WTC11 (cell line): ENCODE results near the gene MYO16. TPM values are rescaled to one million over a fixed set of nuclear protein-coding genes. Genes with fewer than 3 reads are reported as not detected.

Source experiments
- ATAC-seq: fragments of 200-7000 bp; cut with Tn5 transposase; 2 replicates; pipeline ENCODE4 v1.10.0; 2021; ENCODE audit warnings: mild to moderate bottlenecking, moderate library complexity
- CTCF ChIA-PET: fragments of 300-600 bp; sonication (Branson Sonifier 250); formaldehyde crosslinking; loops from one replicate; lab custom pipeline; 2021; ENCODE audit warnings: antibody characterized with exemption; lab: Charles Lee
- POLR2A ChIA-PET: fragments of 350-600 bp; sonication (Branson Sonifier 250); formaldehyde crosslinking; loops from one replicate; lab custom pipeline; 2021; ENCODE audit warnings: antibody characterized with exemption; lab: Charles Lee
- DNase-seq: peaks from one replicate; pipeline ENCODE4 v3.0.0; 2021; ENCODE audit warnings: low spot score
- H3K27ac Mint-ChIP-seq: 2 replicates; pipeline ENCODE4 v1.8.0; 2021; ENCODE audit warnings: mixed read lengths
- H3K27me3 Mint-ChIP-seq: 2 replicates; pipeline ENCODE4 v1.8.0; 2021; ENCODE audit warnings: low read depth, mild to moderate bottlenecking, moderate library complexity, mixed read lengths
- H3K36me3 Mint-ChIP-seq: 2 replicates; pipeline ENCODE4 v1.8.0; 2021; ENCODE audit warnings: mixed read lengths
- H3K4me1 Mint-ChIP-seq: 2 replicates; pipeline ENCODE4 v1.8.0; 2022; ENCODE audit warnings: mixed read lengths
- H3K4me3 Mint-ChIP-seq: 2 replicates; pipeline ENCODE4 v1.8.0; 2021; ENCODE audit warnings: mild to moderate bottlenecking, moderate library complexity, mixed read lengths
- H3K9me3 Mint-ChIP-seq: 2 replicates; pipeline ENCODE4 v1.8.0; 2021; ENCODE audit warnings: mixed read lengths
- CBFB ChIP-seq: sonication (generic); formaldehyde crosslinking; IDR thresholded peaks from 2 replicates; pipeline ENCODE4 v1.8.1; 2022; ENCODE audit warnings: mild to moderate bottlenecking, low read depth, missing genetic modification reagents
- CREB1 ChIP-seq: sonication (generic); formaldehyde crosslinking; IDR thresholded peaks from 2 replicates; pipeline ENCODE4 v1.8.0; 2023; ENCODE audit warnings: mild to moderate bottlenecking, missing genetic modification reagents
- ETV6 ChIP-seq: sonication (generic); formaldehyde crosslinking; IDR thresholded peaks from 2 replicates; pipeline ENCODE4 v1.8.1; 2022; ENCODE audit warnings: mild to moderate bottlenecking, missing genetic modification reagents
- JUN ChIP-seq: sonication (generic); formaldehyde crosslinking; IDR thresholded peaks from 2 replicates; pipeline ENCODE4 v1.8.0; 2023; ENCODE audit warnings: mild to moderate bottlenecking, missing genetic modification reagents
- MYBL2 ChIP-seq: sonication (generic); formaldehyde crosslinking; IDR thresholded peaks from 2 replicates; pipeline ENCODE4 v1.8.1; 2023; ENCODE audit warnings: mild to moderate bottlenecking, moderate library complexity, missing genetic modification reagents
- NR3C1 ChIP-seq: sonication (generic); formaldehyde crosslinking; conservative IDR thresholded peaks from 2 replicates; pipeline ENCODE4 v1.8.1; 2023; ENCODE audit warnings: low read depth, mild to moderate bottlenecking, missing genetic modification reagents
- OVOL2 ChIP-seq: fragments of 250-450 bp; sonication (Bioruptor Pico); IDR thresholded peaks from 2 replicates; pipeline ENCODE4 v1.9.0; 2021; ENCODE audit warnings: mild to moderate bottlenecking, borderline replicate concordance
- RORB ChIP-seq: fragments of 250-450 bp; sonication (Bioruptor Pico); IDR thresholded peaks from 2 replicates; pipeline ENCODE4 v1.9.0; 2021; ENCODE audit warnings: mild to moderate bottlenecking
- TP53 ChIP-seq: sonication (generic); formaldehyde crosslinking; IDR thresholded peaks from 2 replicates; pipeline ENCODE4 v1.8.1; 2023; ENCODE audit warnings: mild to moderate bottlenecking, missing genetic modification reagents
- ZNF138 ChIP-seq: sonication (generic); formaldehyde crosslinking; conservative IDR thresholded peaks from 2 replicates; pipeline ENCODE4 v1.8.1; 2022; ENCODE audit warnings: mild to moderate bottlenecking, moderate library complexity, missing genetic modification reagents
- total RNA-seq: library from RNA; stranded (reverse); gene quantifications from 3 replicates; pipeline ENCODE4 v1.2.3, GENCODE V29; 2021
- TF ChIP-seq, protein P1 (sequence below): fragments of 250-450 bp; sonication (Bioruptor Pico); conservative IDR thresholded peaks from 2 replicates; pipeline ENCODE4 v1.9.0; 2021; ENCODE audit warnings: mild to moderate bottlenecking
- TF ChIP-seq, protein P2 (sequence below): sonication (generic); formaldehyde crosslinking; IDR thresholded peaks from 2 replicates; pipeline ENCODE4 v1.8.0; 2023; ENCODE audit warnings: mild to moderate bottlenecking, missing genetic modification reagents
- TF ChIP-seq, protein P3 (sequence below): sonication (generic); formaldehyde crosslinking; IDR thresholded peaks from 2 replicates; pipeline ENCODE4 v1.8.1; 2023; ENCODE audit warnings: mild to moderate bottlenecking, missing genetic modification reagents, moderate library complexity
- TF ChIP-seq, protein P4 (sequence below): sonication (generic); formaldehyde crosslinking; IDR thresholded peaks from 2 replicates; pipeline ENCODE4 v1.8.0; 2022; ENCODE audit warnings: mild to moderate bottlenecking, missing genetic modification reagents
- TF ChIP-seq, protein P5 (sequence below): fragments of 250-450 bp; sonication (Bioruptor Pico); IDR thresholded peaks from 2 replicates; pipeline ENCODE4 v1.9.0; 2021; ENCODE audit warnings: moderate library complexity, mild to moderate bottlenecking, inconsistent platforms, borderline replicate concordance
- TF ChIP-seq, protein P6 (sequence below): sonication (generic); formaldehyde crosslinking; IDR thresholded peaks from 2 replicates; pipeline ENCODE4 v1.8.1; 2022; ENCODE audit warnings: low read depth, missing genetic modification reagents, borderline replicate concordance
- TF ChIP-seq, protein P7 (sequence below): sonication (generic); formaldehyde crosslinking; IDR thresholded peaks from 2 replicates; pipeline ENCODE4 v1.8.0; 2022; ENCODE audit warnings: mild to moderate bottlenecking, missing genetic modification reagents

The MYO16 gene
- total RNA-seq, 1 experiment from 2014 or later = 0.09 TPM

DNA sequence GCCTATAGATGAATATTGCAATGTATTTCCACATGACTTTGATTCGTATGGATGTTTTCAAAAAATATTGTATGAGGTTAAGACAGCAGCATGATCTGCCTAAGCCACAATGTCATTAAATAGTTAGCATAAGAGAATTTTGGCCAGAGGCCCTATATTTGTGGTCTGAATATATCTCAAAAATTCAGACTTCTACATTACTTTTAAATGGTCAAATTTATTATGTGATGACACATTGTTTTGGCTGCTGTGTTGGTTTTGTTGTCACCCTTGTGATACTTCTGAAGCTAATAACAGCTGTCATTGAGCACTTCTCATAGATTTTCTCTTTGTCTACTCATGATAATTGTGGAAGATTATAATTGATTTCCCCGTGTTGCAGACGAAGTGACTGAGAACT is 288.2 kb downstream of the MYO16 start:
- TF ChIP-seq MYBL2 (CRISPR knock-in tag) = no peak
- TF ChIP-seq, protein P1, sequence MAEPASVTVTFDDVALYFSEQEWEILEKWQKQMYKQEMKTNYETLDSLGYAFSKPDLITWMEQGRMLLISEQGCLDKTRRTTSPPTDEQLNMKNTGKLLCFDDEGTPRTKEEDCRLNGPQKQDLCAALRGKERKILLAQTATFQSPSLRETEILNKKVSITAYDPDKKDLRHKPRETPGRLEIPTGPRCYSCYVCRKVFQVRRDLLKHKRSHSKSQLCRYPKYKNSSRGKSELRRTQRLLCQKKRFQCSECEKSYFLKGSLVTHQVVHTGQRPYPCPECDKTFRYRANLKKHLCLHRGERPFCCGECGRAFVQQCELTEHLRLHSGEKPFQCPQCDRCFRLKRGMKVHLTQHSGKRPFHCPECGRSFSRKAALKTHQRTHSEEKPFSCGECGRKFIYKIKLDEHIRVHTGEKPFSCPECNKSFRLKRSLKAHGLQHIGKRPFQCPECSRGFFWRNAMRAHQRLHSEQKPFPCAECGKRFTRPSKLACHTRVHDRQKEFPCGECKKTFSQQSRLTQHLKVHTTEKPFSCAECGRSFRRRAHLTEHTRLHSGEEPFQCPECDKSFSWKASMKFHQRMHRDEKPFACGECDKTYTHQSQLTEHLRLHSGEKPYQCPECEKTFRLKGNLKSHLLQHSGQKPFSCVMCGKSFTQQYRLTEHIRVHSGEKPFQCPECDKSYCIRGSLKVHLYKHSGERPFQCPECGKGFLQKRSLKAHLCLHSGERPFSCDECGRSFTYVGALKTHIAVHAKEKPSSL (CRISPR knock-in tag) = no peak
- no peak for TF ChIP-seq ZNF138 (CRISPR knock-in tag)
- TF ChIP-seq, protein P2, sequence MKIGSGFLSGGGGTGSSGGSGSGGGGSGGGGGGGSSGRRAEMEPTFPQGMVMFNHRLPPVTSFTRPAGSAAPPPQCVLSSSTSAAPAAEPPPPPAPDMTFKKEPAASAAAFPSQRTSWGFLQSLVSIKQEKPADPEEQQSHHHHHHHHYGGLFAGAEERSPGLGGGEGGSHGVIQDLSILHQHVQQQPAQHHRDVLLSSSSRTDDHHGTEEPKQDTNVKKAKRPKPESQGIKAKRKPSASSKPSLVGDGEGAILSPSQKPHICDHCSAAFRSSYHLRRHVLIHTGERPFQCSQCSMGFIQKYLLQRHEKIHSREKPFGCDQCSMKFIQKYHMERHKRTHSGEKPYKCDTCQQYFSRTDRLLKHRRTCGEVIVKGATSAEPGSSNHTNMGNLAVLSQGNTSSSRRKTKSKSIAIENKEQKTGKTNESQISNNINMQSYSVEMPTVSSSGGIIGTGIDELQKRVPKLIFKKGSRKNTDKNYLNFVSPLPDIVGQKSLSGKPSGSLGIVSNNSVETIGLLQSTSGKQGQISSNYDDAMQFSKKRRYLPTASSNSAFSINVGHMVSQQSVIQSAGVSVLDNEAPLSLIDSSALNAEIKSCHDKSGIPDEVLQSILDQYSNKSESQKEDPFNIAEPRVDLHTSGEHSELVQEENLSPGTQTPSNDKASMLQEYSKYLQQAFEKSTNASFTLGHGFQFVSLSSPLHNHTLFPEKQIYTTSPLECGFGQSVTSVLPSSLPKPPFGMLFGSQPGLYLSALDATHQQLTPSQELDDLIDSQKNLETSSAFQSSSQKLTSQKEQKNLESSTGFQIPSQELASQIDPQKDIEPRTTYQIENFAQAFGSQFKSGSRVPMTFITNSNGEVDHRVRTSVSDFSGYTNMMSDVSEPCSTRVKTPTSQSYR = no peak
- no peak for TF ChIP-seq JUN (CRISPR knock-in tag)
- TF ChIP-seq, protein P3, sequence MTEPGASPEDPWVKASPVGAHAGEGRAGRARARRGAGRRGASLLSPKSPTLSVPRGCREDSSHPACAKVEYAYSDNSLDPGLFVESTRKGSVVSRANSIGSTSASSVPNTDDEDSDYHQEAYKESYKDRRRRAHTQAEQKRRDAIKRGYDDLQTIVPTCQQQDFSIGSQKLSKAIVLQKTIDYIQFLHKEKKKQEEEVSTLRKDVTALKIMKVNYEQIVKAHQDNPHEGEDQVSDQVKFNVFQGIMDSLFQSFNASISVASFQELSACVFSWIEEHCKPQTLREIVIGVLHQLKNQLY (CRISPR knock-in tag) = no peak
- TF ChIP-seq, protein P4, sequence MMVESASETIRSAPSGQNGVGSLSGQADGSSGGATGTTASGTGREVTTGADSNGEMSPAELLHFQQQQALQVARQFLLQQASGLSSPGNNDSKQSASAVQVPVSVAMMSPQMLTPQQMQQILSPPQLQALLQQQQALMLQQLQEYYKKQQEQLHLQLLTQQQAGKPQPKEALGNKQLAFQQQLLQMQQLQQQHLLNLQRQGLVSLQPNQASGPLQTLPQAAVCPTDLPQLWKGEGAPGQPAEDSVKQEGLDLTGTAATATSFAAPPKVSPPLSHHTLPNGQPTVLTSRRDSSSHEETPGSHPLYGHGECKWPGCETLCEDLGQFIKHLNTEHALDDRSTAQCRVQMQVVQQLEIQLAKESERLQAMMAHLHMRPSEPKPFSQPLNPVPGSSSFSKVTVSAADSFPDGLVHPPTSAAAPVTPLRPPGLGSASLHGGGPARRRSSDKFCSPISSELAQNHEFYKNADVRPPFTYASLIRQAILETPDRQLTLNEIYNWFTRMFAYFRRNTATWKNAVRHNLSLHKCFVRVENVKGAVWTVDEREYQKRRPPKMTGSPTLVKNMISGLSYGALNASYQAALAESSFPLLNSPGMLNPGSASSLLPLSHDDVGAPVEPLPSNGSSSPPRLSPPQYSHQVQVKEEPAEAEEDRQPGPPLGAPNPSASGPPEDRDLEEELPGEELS (CRISPR knock-in tag) = no peak
- TF ChIP-seq, protein P5, sequence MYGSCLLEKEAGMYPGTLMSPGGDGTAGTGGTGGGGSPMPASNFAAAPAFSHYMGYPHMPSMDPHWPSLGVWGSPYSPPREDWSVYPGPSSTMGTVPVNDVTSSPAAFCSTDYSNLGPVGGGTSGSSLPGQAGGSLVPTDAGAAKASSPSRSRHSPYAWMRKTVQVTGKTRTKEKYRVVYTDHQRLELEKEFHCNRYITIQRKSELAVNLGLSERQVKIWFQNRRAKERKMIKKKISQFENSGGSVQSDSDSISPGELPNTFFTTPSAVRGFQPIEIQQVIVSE (CRISPR knock-in tag) = no peak
- no peak for TF ChIP-seq TP53 (CRISPR knock-in tag)
- TF ChIP-seq CREB1 (CRISPR knock-in tag) = no peak
- TF ChIP-seq, protein P6, sequence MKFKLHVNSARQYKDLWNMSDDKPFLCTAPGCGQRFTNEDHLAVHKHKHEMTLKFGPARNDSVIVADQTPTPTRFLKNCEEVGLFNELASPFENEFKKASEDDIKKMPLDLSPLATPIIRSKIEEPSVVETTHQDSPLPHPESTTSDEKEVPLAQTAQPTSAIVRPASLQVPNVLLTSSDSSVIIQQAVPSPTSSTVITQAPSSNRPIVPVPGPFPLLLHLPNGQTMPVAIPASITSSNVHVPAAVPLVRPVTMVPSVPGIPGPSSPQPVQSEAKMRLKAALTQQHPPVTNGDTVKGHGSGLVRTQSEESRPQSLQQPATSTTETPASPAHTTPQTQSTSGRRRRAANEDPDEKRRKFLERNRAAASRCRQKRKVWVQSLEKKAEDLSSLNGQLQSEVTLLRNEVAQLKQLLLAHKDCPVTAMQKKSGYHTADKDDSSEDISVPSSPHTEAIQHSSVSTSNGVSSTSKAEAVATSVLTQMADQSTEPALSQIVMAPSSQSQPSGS (CRISPR knock-in tag) = no peak
- no peak for TF ChIP-seq OVOL2 (CRISPR knock-in tag)
- no peak for TF ChIP-seq ETV6 (CRISPR knock-in tag)
- TF ChIP-seq CBFB (CRISPR knock-in tag) = no peak
- TF ChIP-seq, protein P7, sequence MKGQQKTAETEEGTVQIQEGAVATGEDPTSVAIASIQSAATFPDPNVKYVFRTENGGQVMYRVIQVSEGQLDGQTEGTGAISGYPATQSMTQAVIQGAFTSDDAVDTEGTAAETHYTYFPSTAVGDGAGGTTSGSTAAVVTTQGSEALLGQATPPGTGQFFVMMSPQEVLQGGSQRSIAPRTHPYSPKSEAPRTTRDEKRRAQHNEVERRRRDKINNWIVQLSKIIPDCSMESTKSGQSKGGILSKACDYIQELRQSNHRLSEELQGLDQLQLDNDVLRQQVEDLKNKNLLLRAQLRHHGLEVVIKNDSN (CRISPR knock-in tag) = no peak
- TF ChIP-seq RORB (CRISPR knock-in tag) = no peak
- TF ChIP-seq NR3C1 (CRISPR knock-in tag) = no peak
- DNase-seq (no peak), ATAC-seq (no peak)
- H3K27me3 Mint-ChIP-seq = no peaks in the 10 kb centered on the region
- H3K9me3 Mint-ChIP-seq = no peaks in the 10 kb centered on the region
- peaks cover 16% of the 10 kb centered on the region for H3K4me1 Mint-ChIP-seq
- H3K36me3 Mint-ChIP-seq = no peaks in the 10 kb centered on the region
- H3K4me3 Mint-ChIP-seq = no peak overlapping the region
- H3K27ac Mint-ChIP-seq = no peak overlapping the region
- ChIA-PET CTCF (no interaction called here), POLR2A (no interaction called here)
